IgD-negative memory B cell (primary cell): ENCODE results near the gene TPP2. TPM values are rescaled to one million over a fixed set of nuclear protein-coding genes. Genes with fewer than 3 reads are reported as not detected.

Experiments
- H3K27ac Mint-ChIP-seq, 3 donors: one replicate each; pipeline ENCODE4 v1.8.0; 2020 to 2022; ENCODE audit warnings: mild to moderate bottlenecking in 3 of 3, mixed read lengths in 3 of 3, moderate library complexity in 1 of 3
- H3K27me3 Mint-ChIP-seq: one replicate; pipeline ENCODE4 v1.8.0; 2021; ENCODE audit warnings: mixed read lengths
- H3K36me3 Mint-ChIP-seq: one replicate; pipeline ENCODE4 v1.8.0; 2020; ENCODE audit warnings: mild to moderate bottlenecking, mixed read lengths
- H3K4me1 Mint-ChIP-seq, 3 donors: one replicate each; pipeline ENCODE4 v1.8.0; 2020 to 2022; ENCODE audit warnings: mixed read lengths in 3 of 3, mild to moderate bottlenecking in 1 of 3
- H3K4me3 Mint-ChIP-seq, 4 donors: one replicate each; pipeline ENCODE4 v1.8.0; 2020 to 2022; ENCODE audit warnings: mild to moderate bottlenecking in 4 of 4, mixed read lengths in 4 of 4, moderate library complexity in 3 of 4
- H3K9me3 Mint-ChIP-seq, 3 donors: one replicate each; pipeline ENCODE4 v1.8.0; 2020 to 2021; ENCODE audit warnings: mixed read lengths in 3 of 3, mild to moderate bottlenecking in 1 of 3
- polyA plus RNA-seq: library from polyadenylated mRNA; unstranded; fragments of 300-500 nt; fragmentation: Illumina TruSeq; gene quantifications from one replicate; pipeline ENCODE4 v1.2.3, GENCODE V29; 2021

Gene TPP2
- polyA plus RNA-seq = 21.4 TPM

DNA sequence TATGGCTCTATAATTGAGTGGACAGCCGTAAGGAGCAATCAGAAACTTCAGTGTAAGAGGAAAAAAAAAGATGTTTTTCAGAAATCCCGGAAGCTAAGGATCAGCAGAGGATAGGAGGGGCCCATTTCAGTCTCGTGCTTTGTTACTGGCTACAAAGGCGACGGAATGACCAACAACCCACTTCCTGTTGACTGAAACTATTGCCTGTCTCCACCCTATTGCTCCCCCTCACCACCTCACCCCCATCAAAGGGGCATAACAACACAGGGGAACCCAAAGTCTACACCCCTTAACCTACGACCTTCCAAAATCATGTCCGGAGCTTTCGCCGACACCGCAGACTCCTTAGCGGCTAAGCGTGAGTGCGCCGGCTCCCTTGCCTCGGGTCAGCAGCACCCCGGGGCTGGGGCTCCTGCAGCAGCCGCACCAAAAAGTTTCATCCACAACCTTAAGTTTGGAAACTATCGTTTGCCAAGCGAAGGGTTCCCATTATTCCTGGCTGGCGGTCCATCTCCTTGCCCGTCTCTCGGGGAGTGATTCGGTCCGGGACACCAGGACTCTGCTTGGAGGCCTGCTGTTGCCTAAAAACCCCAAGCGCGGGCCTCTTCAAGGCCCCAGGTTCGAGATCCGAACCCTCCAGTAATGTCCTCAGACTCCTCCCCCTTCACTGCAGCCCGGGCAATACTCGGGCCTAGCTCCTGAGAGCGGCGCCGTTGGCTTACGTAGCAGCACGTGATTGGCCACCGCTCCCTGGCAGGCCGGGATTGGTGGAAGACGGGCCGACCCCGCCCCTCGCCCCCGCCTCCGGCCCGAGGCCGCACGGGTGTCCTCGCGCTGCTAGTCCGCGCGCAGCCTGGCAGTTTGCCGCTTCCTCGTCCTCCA, at the start of gene TPP2:
Gene TPP2, plus strand, starts transcription at position 840 of the 882 bp plus-strand sequence. CDS start 53 bp downstream, outside the sequence.
- H3K9me3 Mint-ChIP-seq = no peaks in the 10 kb centered on the region
- H3K36me3 Mint-ChIP-seq = peaks cover 2% of the 10 kb centered on the region
- H3K27ac Mint-ChIP-seq = peak within 1 kb of the TSS; percentile 100
- no peaks in the 10 kb centered on the region for H3K27me3 Mint-ChIP-seq
- peaks cover 38 to 59% (median 48%) of the 10 kb centered on the region in 3 donors for H3K4me1 Mint-ChIP-seq
- peak within 1 kb of the TSS; percentile 99 to 100 (median 99) for H3K4me3 Mint-ChIP-seq

DNA sequence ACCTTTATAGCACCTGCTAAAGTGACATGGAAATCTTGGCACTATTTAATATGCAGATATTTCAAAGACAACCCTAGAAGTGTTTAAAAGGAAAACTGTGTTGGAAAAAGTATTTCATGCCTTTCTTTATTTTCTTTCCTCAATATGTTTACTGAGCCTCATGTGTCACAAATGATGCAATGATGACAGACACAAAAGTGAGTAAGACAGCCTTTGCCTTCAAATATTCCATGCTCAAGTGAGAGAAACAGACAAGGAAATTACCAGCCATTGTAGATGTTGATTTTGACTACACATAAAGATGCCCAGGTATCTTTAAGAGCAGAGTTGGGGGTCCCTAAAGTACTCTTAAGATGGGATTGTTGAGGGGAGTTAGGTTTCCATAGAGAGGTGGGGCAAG, 48.0 kb upstream of the TPP2 start:
- no peak overlapping the region for H3K4me3 Mint-ChIP-seq
- H3K9me3 Mint-ChIP-seq = peaks cover 2 to 5% (median 4%) of the 10 kb centered on the region in 3 donors
- H3K4me1 Mint-ChIP-seq = no peaks in the 10 kb centered on the region
- H3K27me3 Mint-ChIP-seq = peaks cover 6% of the 10 kb centered on the region
- H3K36me3 Mint-ChIP-seq = no peaks in the 10 kb centered on the region
- H3K27ac Mint-ChIP-seq = no peak overlapping the region

DNA sequence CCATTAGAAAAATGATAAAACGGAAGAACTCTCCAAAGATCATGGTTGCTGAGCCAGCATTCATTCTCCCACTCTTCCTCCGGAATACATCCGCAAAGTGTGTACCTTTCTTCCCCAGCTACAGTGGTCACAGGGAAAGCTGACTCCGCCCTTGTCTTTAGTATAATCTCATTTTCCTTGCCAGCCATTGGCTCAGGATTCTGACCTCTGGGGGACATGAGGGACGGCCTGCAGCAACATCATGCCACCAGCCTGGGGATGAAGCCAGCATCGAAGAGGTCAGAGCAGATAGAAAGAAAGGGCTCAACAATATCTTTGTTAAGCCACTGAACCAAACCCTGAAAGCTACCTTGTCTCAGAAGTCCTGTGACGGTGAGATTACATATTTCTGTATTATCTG, 46.3 kb upstream of the TPP2 start:
- H3K27me3 Mint-ChIP-seq = peaks cover 3% of the 10 kb centered on the region
- peaks cover 2 to 5% (median 4%) of the 10 kb centered on the region in 3 donors for H3K9me3 Mint-ChIP-seq
- H3K4me1 Mint-ChIP-seq = no peaks in the 10 kb centered on the region
- H3K27ac Mint-ChIP-seq = no peak overlapping the region
- H3K4me3 Mint-ChIP-seq = no peak overlapping the region
- no peaks in the 10 kb centered on the region for H3K36me3 Mint-ChIP-seq

DNA sequence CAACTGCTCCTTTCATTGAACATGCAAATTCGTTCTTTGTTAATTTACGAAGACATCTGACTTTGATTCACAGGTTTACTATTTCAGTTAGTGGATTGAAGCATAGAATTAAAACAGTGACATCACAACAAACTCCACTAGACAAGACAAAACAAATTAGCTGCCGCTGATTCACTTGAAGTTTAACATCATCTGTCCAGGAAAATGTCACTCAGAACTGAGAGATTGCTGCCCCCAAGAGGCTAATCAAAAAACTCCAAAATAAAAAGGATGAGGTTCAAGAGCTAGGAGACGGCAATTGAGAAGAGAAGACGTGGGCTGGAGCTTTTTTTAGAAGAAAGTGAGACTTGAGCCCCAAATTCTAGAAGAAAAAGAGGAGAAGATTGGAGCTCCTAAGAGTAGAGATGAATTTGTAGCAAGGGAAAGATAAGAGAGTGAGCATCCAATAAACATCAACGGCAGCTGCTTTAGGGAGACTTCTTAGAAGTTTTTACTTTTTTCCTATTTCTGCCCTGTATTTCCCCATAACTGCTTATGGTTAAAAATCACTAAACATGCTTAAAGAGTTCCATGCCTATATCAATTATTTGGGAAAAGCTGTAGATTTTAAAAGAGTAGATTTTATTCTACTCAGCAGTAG, 40.8 kb upstream of the TPP2 start:
- Mint-ChIP-seq H3K4me3 (no peak overlapping the region), H3K9me3 (no peaks in the 10 kb centered on the region), H3K36me3 (no peaks in the 10 kb centered on the region), H3K4me1 (no peaks in the 10 kb centered on the region), H3K27ac (no peak overlapping the region), H3K27me3 (peaks cover 2% of the 10 kb centered on the region)

DNA sequence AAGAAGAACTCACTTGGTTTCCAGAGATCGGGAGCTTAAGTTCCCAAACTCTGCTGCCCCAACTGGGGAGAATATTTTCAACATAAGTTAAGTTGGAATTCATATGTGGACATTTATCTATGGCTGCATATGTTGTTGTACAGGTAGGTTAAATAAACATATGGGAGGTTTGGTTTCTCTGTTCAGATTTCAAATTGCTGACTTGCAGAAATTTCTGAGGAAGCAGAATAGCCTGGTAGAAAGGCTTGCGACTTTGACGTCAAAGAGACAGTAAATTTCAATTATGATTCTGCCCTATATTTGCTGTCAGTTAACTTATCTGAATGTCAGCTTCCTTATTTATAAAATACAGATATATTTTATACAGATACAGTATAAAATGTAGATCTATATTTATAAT, 40.0 kb upstream of the TPP2 start:
- Mint-ChIP-seq H3K4me1 (no peaks in the 10 kb centered on the region), H3K36me3 (no peaks in the 10 kb centered on the region), H3K27ac (no peak overlapping the region), H3K9me3 (no peaks in the 10 kb centered on the region), H3K4me3 (no peak overlapping the region), H3K27me3 (peaks cover 1% of the 10 kb centered on the region)

DNA sequence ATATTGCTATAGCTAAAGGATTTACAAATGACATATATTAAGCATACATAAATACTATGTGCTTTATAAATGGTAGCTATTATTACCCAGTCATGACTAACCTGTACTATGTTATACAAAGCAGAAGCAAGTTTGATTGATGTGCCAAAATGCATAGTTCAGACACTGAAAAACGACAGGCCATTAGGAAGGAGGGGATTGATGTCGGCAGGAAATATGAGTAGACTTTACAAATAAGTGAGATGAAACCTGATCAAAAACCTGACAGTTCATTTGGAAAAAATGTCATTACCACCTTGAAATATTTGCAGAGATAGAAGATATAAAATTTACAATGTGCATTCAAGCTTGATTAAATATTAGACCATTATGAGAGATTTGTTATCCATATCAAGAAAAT, 38.8 kb upstream of the TPP2 start:
- no peak overlapping the region for H3K4me3 Mint-ChIP-seq
- H3K27ac Mint-ChIP-seq = no peak overlapping the region
- no peaks in the 10 kb centered on the region for H3K4me1 Mint-ChIP-seq
- no peaks in the 10 kb centered on the region for H3K9me3 Mint-ChIP-seq
- no peaks in the 10 kb centered on the region for H3K36me3 Mint-ChIP-seq
- H3K27me3 Mint-ChIP-seq = peaks cover 6% of the 10 kb centered on the region

DNA sequence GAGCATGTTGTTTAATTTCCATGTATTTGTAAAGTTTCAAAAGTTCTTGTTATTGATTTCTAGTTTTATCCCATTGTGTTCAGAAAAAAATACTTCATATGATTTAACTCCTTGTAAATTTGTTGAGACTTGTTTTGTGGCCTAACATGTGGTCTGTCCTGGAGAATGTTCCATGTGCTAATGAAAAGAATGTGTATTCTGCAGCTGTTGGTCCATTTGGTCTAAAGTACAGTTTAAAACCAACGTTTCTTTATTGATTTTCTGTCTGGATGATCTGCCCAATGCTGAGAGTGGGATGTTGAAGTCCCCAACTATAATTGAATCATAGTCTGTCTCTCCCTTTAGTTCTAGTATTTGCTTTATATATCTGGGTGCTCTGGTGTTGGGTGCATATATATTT, 34.9 kb upstream of the TPP2 start:
- H3K36me3 Mint-ChIP-seq = peaks cover 4% of the 10 kb centered on the region
- H3K9me3 Mint-ChIP-seq = no peaks in the 10 kb centered on the region
- H3K4me1 Mint-ChIP-seq = no peaks in the 10 kb centered on the region
- no peak overlapping the region for H3K4me3 Mint-ChIP-seq
- no peak overlapping the region for H3K27ac Mint-ChIP-seq
- H3K27me3 Mint-ChIP-seq = peaks cover 6% of the 10 kb centered on the region

DNA sequence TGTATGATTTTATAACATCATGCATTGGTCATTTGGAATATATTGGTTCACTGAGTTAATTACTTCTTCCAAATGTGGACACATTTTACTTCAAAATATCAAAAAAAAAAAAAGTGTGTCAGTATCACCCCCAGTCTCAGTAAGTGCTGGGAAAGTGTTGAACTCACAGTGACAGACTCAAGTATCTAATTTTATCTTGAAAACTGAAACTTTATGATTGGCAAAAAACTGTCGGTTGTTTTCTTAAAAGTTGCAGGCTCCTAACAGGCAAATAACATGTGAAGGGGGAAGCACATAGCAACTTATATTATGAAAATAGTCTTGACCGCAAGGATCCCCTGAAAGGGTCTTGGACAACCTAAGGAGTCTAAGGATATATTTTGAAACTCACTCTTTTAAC, 33.5 kb upstream of the TPP2 start:
- peaks cover 4% of the 10 kb centered on the region for H3K36me3 Mint-ChIP-seq
- no peak overlapping the region for H3K27ac Mint-ChIP-seq
- H3K4me3 Mint-ChIP-seq = no peak overlapping the region
- peaks cover 8% of the 10 kb centered on the region for H3K27me3 Mint-ChIP-seq
- no peaks in the 10 kb centered on the region for H3K9me3 Mint-ChIP-seq
- no peaks in the 10 kb centered on the region for H3K4me1 Mint-ChIP-seq

DNA sequence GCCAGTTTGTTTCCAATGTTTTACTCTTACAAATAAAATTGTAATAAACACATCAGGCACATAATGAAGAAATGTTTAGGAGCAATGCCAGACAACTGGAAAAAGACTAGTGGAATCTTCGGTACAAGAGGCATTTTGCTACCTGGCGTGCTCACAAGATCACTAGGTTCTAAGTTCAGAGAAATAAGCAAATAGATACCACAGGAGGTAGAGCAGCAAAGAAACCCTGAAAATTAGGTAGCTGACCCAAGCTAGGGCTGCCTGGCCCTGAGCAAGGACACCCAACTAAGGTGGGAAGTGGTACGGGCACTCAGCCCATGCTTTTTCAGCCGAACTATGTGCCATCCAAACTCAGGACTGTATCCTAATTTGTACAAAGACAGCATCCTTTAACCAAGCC, 32.2 kb upstream of the TPP2 start:
- Mint-ChIP-seq H3K27me3 (peaks cover 8% of the 10 kb centered on the region), H3K4me1 (no peaks in the 10 kb centered on the region), H3K9me3 (no peaks in the 10 kb centered on the region), H3K36me3 (peaks cover 4% of the 10 kb centered on the region), H3K27ac (no peak overlapping the region), H3K4me3 (no peak overlapping the region)

DNA sequence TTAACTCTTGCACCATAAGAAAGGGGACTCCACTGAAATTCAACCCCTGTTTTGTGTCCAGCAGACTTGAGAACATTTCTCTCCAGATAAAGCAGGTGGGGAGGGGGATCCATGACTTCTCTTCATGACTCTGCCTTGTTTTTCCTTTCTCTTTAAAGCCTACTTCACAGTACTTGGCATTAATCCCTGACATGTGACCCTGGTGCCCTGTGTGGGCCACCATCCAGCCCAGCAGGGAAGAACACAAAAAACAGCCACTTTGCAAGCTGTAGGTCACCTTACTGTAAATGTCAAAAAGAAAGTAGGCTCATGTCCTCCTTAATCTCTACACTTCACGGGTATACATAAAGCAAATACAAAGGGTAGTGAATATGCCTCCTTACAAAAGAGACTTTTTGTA, 30.3 kb upstream of the TPP2 start:
- H3K27me3 Mint-ChIP-seq = peaks cover 7% of the 10 kb centered on the region

DNA sequence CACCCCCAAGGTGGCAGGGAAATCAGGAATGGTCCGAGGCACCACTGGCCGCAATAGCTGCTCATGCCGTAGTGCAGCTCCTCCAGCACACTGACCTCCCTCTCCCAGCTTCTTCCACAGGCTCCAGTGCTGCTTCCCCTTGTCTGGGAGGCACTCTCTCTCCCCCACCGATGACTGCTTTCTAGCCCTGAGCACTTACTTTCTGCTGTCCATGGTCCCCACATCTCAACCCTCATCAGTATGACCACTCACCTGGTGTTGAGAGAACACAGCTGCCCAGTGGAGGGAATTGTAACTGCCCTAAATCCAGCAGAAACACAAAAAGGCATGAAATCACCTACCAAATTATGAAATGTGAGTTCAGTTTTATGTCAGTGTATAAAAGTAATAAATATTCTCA, 28.9 kb upstream of the TPP2 start:
- Mint-ChIP-seq H3K27me3 (peaks cover 2% of the 10 kb centered on the region), H3K9me3 (no peaks in the 10 kb centered on the region), H3K36me3 (peaks cover 4% of the 10 kb centered on the region), H3K4me1 (no peaks in the 10 kb centered on the region), H3K27ac (no peak overlapping the region), H3K4me3 (no peak overlapping the region)

More for the DNA sequence above, 30.3 kb upstream of the TPP2 start:
- H3K27ac Mint-ChIP-seq = no peak overlapping the region
- peaks cover 4% of the 10 kb centered on the region for H3K36me3 Mint-ChIP-seq
- no peaks in the 10 kb centered on the region for H3K4me1 Mint-ChIP-seq
- H3K4me3 Mint-ChIP-seq = no peak overlapping the region
- H3K9me3 Mint-ChIP-seq = no peaks in the 10 kb centered on the region

DNA sequence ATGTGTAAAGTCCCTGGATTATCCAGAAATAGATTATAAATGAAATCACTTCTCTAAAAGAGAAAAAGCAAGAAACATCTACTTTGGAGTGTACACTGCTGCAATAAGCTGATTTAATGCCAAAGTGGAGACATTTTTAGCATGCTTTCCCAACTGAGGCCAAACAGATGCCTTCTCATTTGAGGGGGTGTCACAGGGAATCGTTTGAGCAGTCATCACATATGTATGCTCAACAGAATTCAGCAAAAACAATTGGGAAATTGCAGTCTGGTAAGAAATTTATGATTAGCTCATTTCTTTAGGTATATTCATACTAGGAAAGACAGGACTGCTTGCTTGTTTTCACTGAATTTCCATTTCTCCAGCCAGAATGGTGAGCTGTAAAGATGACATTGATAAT, 27.3 kb upstream of the TPP2 start:
- H3K36me3 Mint-ChIP-seq = peaks cover 4% of the 10 kb centered on the region
- no peaks in the 10 kb centered on the region for H3K4me1 Mint-ChIP-seq
- H3K27ac Mint-ChIP-seq = no peak overlapping the region
- no peak overlapping the region for H3K4me3 Mint-ChIP-seq
- H3K9me3 Mint-ChIP-seq = no peaks in the 10 kb centered on the region
- peaks cover 2% of the 10 kb centered on the region for H3K27me3 Mint-ChIP-seq

DNA sequence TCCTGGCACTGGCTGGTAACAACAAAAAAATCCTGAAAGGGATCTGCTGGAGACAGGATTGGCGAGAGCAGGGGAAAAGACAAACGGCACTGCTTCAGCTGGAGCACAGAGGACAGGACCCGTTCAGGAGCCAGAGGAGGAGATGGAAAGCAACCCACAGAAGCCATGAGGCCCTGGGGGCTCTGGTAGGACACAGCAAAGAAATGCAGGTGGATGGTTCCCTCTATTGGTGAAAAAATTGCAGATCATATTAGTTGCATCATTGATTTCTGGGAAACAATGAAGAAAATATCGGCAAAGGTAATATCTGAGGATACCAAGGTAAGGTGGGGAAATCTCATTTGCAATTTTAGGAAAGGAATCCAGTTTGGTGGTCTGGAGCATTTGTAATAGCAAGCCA, 25.7 kb upstream of the TPP2 start:
- Mint-ChIP-seq H3K4me3 (no peak overlapping the region), H3K36me3 (peaks cover 4% of the 10 kb centered on the region), H3K9me3 (no peaks in the 10 kb centered on the region), H3K4me1 (no peaks in the 10 kb centered on the region), H3K27me3 (peaks cover 2% of the 10 kb centered on the region), H3K27ac (no peak overlapping the region)

DNA sequence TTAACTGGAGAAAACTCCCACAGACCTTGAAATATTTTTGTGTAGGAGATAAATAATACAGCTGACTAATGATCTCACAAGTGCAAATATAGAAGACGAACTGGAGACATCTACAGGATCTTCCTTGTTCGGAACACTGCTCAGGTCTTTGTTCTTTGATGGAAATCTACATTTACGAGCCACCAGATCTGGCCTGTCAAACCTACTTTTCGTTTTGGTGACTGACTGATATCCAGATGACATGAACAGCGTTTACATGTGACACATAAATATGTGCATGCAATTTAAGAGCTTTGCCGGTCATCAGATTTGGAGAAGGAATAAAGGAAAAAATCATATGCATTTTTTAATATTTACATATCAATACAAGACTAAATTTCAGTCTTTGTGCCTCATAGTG, 24.5 kb upstream of the TPP2 start:
- Mint-ChIP-seq H3K4me1 (no peaks in the 10 kb centered on the region), H3K27me3 (peaks cover 2% of the 10 kb centered on the region), H3K27ac (no peak overlapping the region), H3K9me3 (no peaks in the 10 kb centered on the region), H3K4me3 (no peak overlapping the region), H3K36me3 (no peaks in the 10 kb centered on the region)

DNA sequence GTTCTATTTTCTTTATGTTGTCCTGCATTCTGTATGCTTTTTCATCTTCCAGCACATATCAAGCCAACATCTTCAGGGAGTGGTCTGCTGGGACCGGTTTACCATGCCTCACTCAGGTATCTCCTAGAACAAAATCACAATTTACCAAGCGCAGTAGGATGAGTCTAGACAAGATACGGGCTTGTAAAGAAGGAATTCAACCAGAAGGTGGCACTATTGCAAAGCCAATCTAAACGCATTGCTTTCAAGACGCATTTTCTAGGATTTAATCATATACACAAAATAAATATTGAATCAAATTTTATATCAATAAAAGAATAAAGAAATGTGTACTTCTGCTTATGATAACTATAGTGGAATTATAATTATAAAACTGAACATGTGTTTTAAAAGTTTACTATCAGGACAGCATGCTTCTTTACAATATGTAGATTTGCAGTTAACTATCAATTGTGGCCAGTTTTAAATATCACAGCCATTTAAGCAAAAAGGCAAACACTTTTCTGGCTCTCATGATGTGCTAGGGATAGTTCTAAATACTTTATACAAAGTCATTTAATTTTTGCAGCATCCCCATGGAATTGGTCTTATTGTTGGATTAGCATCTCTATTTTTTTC, 16.1 kb upstream of the TPP2 start:
- H3K36me3 Mint-ChIP-seq = no peaks in the 10 kb centered on the region
- no peaks in the 10 kb centered on the region for H3K9me3 Mint-ChIP-seq
- no peaks in the 10 kb centered on the region for H3K27me3 Mint-ChIP-seq
- no peak overlapping the region for H3K27ac Mint-ChIP-seq
- H3K4me1 Mint-ChIP-seq = peaks cover 3 to 9% (median 8%) of the 10 kb centered on the region in 3 donors
- H3K4me3 Mint-ChIP-seq = no peak overlapping the region
